Middle frontal gyrus (tissue), 1 donor: ENCODE results near the gene TNFRSF17.

Source experiments
- DNase-seq: peaks from one replicate; pipeline ENCODE4 v3.0.0-alpha.2; 2015; ENCODE audit warnings: low spot score; ENCODE audit errors: extremely low spot score

TNFRSF17 gene

DNA sequence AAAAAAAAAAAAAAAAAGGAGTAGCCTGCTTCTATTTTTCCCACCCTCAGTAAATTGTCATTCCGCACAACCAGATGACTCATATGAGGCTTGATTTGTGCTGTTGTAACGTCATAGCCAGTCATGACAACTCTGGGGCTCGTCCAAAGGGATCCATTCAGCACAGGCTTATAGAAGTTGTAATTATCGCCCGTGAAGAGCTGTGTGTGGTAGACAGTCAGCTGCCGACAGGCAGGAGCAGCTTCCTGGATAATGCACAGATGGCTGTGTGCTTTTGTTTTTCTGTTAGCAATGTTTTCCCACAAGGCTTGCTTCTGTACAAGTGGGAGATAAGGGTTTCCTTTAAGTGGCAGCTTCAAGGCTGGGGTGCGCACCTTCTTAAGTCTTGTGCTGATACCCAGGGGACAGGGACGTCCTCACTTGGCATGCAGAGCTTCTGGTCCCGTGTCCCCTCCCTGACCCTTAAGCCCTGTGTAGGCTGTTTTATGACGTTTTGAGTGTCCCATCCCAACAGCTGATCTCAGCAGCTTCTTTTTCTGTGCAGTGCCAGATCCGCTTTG, 37.5 kb downstream of the TNFRSF17 start:
- DNase-seq: no peak

DNA sequence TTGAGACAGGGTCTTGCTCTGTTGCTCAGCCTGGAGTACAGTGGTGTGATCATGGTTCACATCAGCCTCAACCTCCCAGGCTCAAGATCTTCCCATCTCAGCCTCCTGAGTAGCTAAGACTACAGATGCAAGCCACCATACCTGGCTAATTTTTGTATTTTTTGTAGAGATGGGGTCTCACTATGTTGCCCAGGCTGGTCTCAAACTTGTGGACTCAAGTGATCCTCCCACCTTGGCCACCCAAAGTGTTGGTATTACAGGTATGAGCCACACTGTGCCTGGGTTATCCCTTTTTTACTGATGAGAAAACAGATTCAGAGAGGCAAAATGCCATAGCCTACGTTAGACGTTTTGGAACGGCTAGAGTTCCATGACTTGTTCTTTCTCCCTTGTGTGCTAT, 41.6 kb downstream of the TNFRSF17 start:
- DNase-seq: no peak

DNA sequence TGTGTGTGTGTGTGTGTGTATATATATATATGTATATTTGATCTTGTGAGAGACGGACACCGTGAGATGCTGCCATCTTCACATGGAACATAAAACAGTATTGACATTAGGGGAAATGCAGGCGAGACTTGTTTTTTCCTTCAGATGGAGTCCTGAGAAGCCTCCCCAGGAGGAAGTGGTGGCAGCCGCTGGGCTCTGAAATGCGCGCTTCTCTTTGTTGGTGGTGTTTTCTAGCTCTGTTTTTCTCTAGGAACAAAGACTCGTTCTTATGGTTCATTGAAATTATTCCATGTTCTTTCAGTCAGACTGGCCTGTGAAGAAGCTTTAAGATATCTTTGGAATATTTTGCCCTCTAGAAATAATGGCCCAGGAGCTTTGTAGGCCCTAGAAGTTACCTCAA, 44.5 kb downstream of the TNFRSF17 start:
- no peak for DNase-seq

DNA sequence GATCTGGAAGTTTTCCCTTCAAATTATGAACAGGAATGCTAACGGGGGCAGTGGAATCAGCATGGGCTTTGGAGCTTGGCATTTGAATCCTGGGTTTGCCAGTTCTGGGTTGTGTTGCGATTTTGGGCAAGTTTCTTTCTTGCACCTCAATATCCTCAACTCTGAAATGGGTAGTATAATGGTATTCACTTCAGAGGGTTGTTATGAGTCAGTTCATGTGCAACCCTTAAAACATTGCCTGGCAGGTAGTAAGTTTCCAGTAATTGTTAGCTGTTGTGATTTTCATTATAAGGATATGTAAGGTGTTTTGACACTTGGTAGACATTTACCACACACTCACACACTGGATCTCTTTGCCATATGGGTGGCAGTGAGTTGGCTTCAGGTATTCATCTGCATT, 44.9 kb downstream of the TNFRSF17 start:
- no peak for DNase-seq

DNA sequence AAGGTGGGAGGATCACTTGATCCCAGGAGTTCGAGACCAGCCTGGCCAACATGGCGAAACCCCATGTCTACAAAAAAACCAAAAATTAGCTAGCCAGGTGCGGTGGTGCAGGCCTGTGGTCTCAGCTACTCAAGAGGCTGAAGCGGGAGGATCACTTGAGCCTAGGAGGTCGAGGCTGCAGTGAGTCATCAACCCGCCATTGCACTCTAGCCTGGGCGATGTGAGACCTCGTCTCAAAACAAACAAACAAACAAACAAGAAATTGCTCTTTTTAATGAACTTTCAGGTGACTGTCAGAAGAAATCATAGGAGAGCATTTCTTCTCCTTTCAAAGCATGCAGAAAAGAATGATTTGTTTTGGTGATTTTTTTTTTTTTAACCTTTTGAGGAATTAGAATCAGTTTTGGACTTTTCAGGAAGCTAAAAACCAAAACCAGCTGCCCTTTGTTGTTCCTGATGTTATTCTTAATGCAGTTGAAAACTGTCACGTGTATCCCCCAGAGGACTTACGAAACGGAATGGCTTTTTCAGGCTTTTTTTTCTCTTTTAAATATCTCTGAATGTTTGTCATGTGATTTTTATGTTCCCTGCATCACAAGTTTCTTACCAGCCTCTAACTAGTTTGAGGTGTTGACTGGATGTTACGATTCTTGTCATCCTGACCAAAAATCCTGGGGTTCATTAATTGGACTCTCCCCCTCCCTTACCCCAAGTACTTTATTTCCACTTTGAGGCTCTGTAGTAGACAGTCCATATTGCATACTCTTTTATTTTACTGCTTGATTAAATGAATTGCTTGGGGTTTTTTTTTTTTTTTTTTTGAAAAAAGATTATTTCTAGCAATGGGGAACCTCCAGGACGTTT, 45.6 kb downstream of the TNFRSF17 start:
- DNase-seq: no peak

DNA sequence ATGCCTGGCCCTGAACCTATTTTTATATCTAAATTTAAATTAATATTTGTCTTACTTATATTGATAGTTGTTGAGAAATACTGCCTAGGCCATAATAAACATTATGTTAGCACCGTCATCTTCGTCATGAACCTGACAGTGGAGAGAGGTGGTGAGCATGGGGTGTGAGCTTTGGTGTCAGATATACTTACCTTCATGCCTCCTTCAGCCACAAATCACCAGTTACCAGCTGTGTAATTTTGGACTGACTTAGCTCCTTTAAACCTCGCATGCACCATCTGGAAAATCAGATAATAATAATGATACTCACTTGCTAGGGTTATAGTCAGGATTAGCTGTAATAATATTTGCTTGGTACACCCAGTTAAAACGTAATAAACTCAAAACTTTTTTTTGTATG, 46.6 kb downstream of the TNFRSF17 start:
- DNase-seq: no peak

DNA sequence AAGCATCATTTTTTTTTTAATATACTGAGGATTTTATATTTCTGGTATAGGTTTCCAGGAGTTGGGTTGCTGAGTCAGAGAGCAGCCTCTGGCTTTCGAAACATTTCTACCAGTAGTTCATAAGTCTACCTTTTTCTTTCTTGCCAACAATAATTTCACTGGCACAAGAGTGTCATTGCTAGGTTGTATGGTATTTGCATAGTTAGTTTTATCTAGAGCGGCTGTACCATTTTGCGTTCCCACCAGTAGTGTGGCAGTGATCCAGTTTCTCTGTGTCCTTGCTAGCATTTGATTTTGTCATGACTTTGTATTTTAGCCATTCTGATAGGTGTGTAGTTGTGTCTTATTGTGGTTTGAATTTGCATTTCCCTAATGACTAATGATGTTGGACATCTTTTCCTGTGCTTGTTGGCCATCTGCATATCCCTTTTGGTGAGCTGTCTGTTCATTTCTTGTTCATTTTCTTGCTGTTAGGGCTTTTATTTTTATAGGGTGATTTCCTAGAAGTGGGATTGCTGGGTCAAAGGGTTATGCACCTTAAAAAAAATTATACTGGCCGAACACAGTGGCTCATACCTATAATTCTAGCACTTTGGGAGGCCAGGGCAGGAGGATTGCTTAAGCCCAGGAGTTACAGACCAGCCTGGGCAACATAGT, 51.4 kb downstream of the TNFRSF17 start:
- no peak for DNase-seq

DNA sequence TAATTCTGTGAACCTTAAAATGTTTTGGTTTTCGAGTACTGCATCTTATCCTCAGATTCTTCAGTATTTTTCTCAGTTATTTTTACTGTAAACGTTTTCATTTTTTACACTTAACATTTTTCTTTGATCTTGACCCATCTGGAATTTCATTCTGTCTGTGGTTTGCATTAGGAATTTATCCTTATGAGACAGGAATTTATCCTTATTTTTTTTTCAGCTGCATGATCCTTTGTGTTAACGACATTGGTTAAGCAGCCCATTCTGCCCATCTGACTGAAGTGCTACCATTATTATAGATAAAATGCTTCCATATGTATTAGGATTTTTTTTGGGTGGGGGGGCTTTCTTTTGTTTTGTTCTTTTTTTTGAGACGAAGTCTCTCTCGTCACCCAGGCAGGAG, 52.5 kb downstream of the TNFRSF17 start:
- no peak for DNase-seq
